GM12873 (cell line): ENCODE data around the gene S1PR1.

Experiments
- CTCF ChIP-seq: IDR thresholded peaks from 2 replicates; pipeline ENCODE4 v1.5.1; 2012; ENCODE audit warnings: low read depth, mild to moderate bottlenecking, moderate library complexity, low read length, control low read depth; ENCODE audit not compliant: insufficient read depth; ENCODE audit errors: missing control alignments

S1PR1 gene

GRCh38 chr1:101196668-101197067 lies 40.2 kb upstream of the S1PR1 start:
- TF ChIP-seq CTCF = no peak

- no peak for TF ChIP-seq CTCF
These were observed 37.8 kb upstream of the S1PR1 start for GRCh38 chr1:101198842-101199636.

GRCh38 chr1:101199637-101199982 lies 37.2 kb upstream of the S1PR1 start:
- TF ChIP-seq CTCF = no peak

- no peak for TF ChIP-seq CTCF
These were observed 36.3 kb upstream of the S1PR1 start for GRCh38 chr1:101200513-101200912.

GRCh38 chr1:101203820-101204540 lies 32.8 kb upstream of the S1PR1 start:
- TF ChIP-seq CTCF = no peak

GRCh38 chr1:101205457-101205856 lies 31.4 kb upstream of the S1PR1 start:
- TF ChIP-seq CTCF = no peak

GRCh38 chr1:101207891-101208290 lies 28.9 kb upstream of the S1PR1 start:
- no peak for TF ChIP-seq CTCF
